Stimulated activated CD8-positive, alpha-beta memory T cell treated with anti-CD3 and anti-CD28 coated beads, Interleukin-7, amount 100 ng/mL, for 24 hours (primary cell): Measurements from ENCODE around the gene POU3F4.

ENCODE experiments used
- DNase-seq: peaks from one replicate; pipeline ENCODE4 v3.0.0-alpha.2; 2020; ENCODE audit warnings: low read depth

Gene POU3F4

GRCh38 chrX:83508006-83508405, at the start of gene POU3F4:
Gene POU3F4, plus strand, starts transcription at chrX:83508290. Its CDS starts 35 bp downstream, at chrX:83508325.
- DNase-seq: no peak

GRCh38 chrX:83469551-83469950, 38.5 kb upstream of the POU3F4 start:
- no peak for DNase-seq

- DNase-seq: no peak
Observed at GRCh38 chrX:83495898-83496297, 12.2 kb upstream of the POU3F4 start.

GRCh38 chrX:83501003-83501402, 7.1 kb upstream of the POU3F4 start:
- DNase-seq: no peak

GRCh38 chrX:83501530-83501929, 6.6 kb upstream of the POU3F4 start:
- DNase-seq: no peak

- DNase-seq: no peak
Observed at GRCh38 chrX:83504721-83505479, 3.2 kb upstream of the POU3F4 start.

- no peak for DNase-seq
Observed at GRCh38 chrX:83508526-83509253, 600 bp downstream of the POU3F4 start.

GRCh38 chrX:83509254-83509801, 1.2 kb downstream of the POU3F4 start:
- DNase-seq: no peak

- DNase-seq: no peak
Observed at GRCh38 chrX:83510510-83511062, 2.5 kb downstream of the POU3F4 start.

- DNase-seq: no peak
Observed at GRCh38 chrX:83511208-83511607, 3.1 kb downstream of the POU3F4 start.

- no peak for DNase-seq
Observed at GRCh38 chrX:83512111-83512510, 4.0 kb downstream of the POU3F4 start.

- DNase-seq: no peak
Observed at GRCh38 chrX:83516597-83516996, 8.5 kb downstream of the POU3F4 start.

- DNase-seq: no peak
Observed at GRCh38 chrX:83521905-83522304, 13.8 kb downstream of the POU3F4 start.

- no peak for DNase-seq
Observed at GRCh38 chrX:83529950-83530349, 21.9 kb downstream of the POU3F4 start.

- DNase-seq: no peak
Observed at GRCh38 chrX:83535417-83536196, 27.5 kb downstream of the POU3F4 start.
